Cardiac fibroblast (primary cell): ENCODE data around the gene KRTAP10-2.
A peak's percentile ranks its signal among the peaks of the same experiment; 100 is the strongest.
"Not testable (repeated sequence)": the region's sequence is repeated elsewhere in the genome, so short reads cannot be mapped to it uniquely, and the experiment has no call there.

Experiments
- DNase-seq, 2 donors: peaks; one replicate each; pipeline versions ENCODE4 v3.0.0 to v3.0.0-alpha.2; 2010; ENCODE audit warnings: low read depth in 2 of 2
- H3K4me3 ChIP-seq, 2 donors: replicated peaks in 1 of 2; 1 replicate in 1 of 2; 2 replicates in 1 of 2; pipeline ENCODE4 v1.5.1; 2011; ENCODE audit warnings: low read depth in 2 of 2, low read length in 2 of 2, mild to moderate bottlenecking in 2 of 2, moderate library complexity in 1 of 2
- CTCF ChIP-seq: IDR thresholded peaks from one replicate; pipeline ENCODE4 v1.5.1; 2011; ENCODE audit warnings: low read depth, mild to moderate bottlenecking, low read length, inconsistent platforms

KRTAP10-2 gene

GRCh38 chr21:44589094-44589493 is 37.8 kb upstream of the KRTAP10-2 start:
- H3K4me3 ChIP-seq: no peak overlapping the region
- no peak for TF ChIP-seq CTCF
- no peak for DNase-seq

- H3K4me3 ChIP-seq: no peak overlapping the region
- no peak for TF ChIP-seq CTCF
- no peak for DNase-seq
Observed at GRCh38 chr21:44585892-44586291, 34.6 kb upstream of the KRTAP10-2 start.

GRCh38 chr21:44583800-44584147 is 32.5 kb upstream of the KRTAP10-2 start:
- H3K4me3 ChIP-seq: no peak overlapping the region
- no peak for TF ChIP-seq CTCF
- DNase-seq: no peak

GRCh38 chr21:44583089-44583799 is 31.9 kb upstream of the KRTAP10-2 start:
- peak in 1 of 2 donors; percentile 5 for DNase-seq
- no peak overlapping the region for H3K4me3 ChIP-seq
- no peak for TF ChIP-seq CTCF

GRCh38 chr21:44582055-44582454 is 30.8 kb upstream of the KRTAP10-2 start:
- DNase-seq: no peak
- H3K4me3 ChIP-seq: no peak overlapping the region
- no peak for TF ChIP-seq CTCF

- no peak for DNase-seq
- no peak overlapping the region for H3K4me3 ChIP-seq
- TF ChIP-seq CTCF: no peak
Observed at GRCh38 chr21:44581158-44581557, 29.9 kb upstream of the KRTAP10-2 start.

GRCh38 chr21:44580231-44580821 is 29.0 kb upstream of the KRTAP10-2 start, which contains the start of gene KRTAP10-5:
TSS of gene KRTAP10-5 (minus strand) at chr21:44580604. CDS start at chr21:44580578, 26 bp downstream.
- not testable (repeated sequence) for DNase-seq, H3K4me3 ChIP-seq
